ENCODE measurements around the gene RHNO1.

Gene RHNO1, protein sequence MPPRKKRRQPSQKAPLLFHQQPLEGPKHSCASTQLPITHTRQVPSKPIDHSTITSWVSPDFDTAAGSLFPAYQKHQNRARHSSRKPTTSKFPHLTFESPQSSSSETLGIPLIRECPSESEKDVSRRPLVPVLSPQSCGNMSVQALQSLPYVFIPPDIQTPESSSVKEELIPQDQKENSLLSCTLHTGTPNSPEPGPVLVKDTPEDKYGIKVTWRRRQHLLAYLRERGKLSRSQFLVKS

GRCh38 chr12:2877047-2877952 is at the start of gene RHNO1, which contains the start of gene FOXM1:
Gene RHNO1, plus strand, starts transcription at chr12:2877223. Its CDS starts 8,144 bp downstream, at chr12:2885367.
Gene FOXM1, minus strand, starts transcription at chr12:2877174. Its CDS starts 2,696 bp downstream, at chr12:2874478.
- peak; percentile 89 for DNase-seq (ENCODE audit: low spot score)

DNA sequence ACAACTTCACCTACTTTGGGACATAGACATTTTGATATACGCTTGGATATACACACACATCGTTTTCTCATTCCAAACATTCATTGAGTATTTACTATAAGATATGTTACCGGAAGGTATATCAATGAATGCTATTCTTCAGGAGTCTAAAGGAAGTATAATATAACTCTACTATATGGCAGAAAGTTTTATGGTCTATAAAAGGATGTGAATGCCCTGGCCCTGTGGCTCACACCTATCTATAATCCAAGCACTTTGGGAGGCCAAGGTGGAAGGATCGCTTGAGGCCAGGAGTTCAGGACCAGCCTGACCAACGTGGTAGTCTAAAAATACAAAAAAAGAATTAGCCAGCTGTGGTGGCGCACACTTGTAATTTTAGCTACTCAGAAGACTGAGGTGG is 47.7 kb upstream of the RHNO1 start:
- no peak for DNase-seq (ENCODE audit: low spot score)

GRCh38 chr12:2832550-2833127 is 44.4 kb upstream of the RHNO1 start:
- DNase-seq (ENCODE audit: low spot score): no peak

- DNase-seq (ENCODE audit: low spot score): no peak
These were observed 43.7 kb upstream of the RHNO1 start for GRCh38 chr12:2833327-2833726.

DNA sequence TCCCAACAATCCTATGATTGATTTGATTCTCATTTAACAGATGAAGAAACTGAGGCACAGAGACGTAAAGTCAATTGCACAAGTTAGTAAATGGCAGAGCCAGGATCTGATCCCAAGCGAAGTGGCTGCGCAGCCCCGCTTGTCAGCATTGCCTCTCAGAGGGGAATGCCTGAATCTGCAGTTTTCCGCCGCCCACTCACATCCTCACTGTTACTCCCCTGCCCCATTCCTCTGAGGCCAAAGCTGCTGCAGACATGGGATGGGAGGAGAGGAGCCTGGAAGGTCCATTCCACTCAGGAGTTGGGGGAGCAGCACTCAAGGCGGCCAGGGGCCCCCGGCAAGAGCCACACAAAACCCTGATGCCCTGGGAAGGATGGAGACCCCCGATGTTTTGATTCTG is 43.2 kb upstream of the RHNO1 start:
- DNase-seq (ENCODE audit: low spot score): no peak

DNA sequence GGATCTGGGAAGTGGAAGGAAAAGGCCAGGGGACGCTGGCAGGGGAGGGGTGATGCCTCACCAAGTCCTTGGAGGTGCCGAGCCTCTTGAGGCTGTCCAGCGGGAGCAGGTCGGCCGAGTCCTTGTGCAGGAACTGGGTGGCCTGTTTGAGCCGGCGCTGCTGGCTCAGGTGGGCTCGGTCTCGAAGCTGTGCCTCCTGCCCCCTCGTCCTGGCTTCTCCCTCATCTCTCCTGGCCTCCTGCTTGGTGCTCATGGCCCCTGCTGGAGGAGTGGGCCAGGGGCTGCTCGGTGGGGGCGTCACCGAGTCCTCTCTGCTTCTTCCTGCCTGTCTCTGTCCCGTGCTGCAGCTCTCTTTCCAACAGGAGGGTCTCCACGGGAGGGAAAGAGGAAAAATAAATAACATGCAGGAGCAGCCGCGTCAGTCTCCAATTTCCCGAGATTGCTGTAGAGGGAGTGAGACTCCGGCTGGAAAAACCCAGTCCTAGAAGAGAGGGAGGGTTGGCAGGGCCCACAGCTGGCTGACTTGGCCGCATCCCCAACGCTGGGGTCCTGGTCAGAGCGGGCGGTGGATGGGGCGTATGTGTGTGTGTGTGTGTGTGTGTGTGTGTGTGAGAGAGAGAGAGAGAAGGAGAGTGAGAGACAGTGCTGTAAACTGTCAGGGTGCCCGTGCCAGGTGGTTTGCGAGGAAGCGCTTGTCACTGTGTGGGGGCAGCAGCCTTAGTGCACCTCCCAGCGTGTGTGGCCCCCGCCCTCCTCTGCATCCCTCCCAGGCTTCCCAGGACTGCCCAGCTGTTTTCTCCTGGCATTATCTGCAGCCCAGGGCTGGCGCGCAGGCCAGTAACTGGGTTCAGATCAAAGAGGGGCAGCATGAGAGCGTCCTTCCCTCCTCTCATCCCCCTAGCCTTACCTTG is 42.2 kb upstream of the RHNO1 start, which contains the start of gene NRIP2:
TSS of gene NRIP2 (minus strand) at position 455 of the 911 bp plus-strand sequence. CDS start at position 403, 52 bp downstream.
- no peak for DNase-seq (ENCODE audit: low spot score)

GRCh38 chr12:2835691-2836403 is 41.2 kb upstream of the RHNO1 start:
- no peak for DNase-seq (ENCODE audit: low spot score)

GRCh38 chr12:2836574-2836973 is 40.4 kb upstream of the RHNO1 start:
- no peak for DNase-seq (ENCODE audit: low spot score)

DNA sequence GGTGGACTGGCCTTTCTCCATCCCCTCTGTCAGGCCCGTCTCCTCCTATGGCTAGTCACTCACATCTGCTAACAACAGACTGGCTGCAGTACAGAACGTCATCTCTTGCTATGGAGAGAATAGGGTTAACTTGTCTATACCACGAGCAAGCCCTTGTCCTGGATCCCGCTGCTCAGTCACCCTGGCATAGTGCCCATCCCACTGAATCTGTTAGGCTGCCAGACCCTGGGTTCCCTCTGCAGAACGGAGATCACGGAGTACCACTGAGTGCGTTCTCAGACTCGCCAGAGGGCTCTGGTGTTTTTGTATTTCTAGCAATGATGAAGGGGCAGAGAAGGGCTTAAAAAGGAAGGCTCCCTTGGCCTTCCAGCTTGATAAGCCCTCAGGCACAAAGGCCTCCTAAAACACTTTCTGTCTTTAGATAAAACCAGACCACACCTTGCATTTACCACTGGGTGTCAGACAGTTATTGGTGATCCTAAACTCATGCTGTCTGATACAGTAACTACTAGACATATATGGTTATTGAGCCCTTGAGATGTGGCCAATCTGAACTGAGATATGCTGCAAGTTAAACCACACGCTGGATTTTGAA is 35.9 kb upstream of the RHNO1 start:
- DNase-seq (ENCODE audit: low spot score): no peak

GRCh38 chr12:2842948-2843347 is 34.1 kb upstream of the RHNO1 start:
- DNase-seq (ENCODE audit: low spot score): no peak

- no peak for DNase-seq (ENCODE audit: low spot score)
These were observed 32.2 kb upstream of the RHNO1 start for GRCh38 chr12:2844786-2845185.

DNA sequence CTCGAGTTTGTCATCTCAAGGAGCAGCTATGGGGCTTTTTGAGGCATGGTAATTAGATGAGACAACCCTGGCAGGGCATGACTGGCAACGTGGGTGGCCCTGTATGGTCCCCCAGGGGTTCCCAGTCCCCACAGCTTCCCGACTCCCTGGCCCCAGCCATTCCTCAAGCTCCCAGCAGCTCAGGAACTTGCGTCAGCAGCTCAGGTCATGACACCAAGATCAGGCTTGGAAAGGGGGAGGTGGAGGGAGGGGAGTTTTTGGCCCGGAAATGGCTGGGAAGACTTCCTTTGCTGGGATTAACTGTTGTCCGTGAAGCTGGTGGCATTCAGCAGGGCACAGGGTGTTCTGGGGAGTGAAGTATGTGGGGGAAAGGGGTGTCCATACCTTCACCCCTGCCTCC is 31.7 kb upstream of the RHNO1 start:
- no peak for DNase-seq (ENCODE audit: low spot score)

- DNase-seq (ENCODE audit: low spot score): no peak
These were observed 25.1 kb upstream of the RHNO1 start for GRCh38 chr12:2851931-2852330.

DNA sequence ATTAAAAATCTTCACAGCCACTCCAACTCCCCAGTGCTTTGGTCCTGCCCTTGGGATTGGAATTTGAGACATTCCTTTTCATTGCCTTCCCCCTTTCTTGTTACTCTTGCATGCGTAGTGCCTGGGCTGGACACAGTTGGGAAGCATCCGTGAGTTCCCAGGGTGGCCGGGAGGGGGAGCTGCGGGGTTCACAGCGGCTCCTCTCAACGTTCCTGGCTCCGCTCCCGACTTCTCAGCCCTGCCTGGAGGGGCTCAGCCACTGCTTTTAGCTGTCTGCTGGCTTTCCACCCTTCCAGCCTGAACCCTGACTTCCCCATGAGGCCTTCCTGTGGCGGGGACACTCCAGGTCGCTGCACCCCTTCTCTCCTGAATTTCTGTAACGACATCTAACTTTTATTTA is 23.4 kb upstream of the RHNO1 start:
- peak; percentile 90 for DNase-seq (ENCODE audit: low spot score)

- no peak for DNase-seq (ENCODE audit: low spot score)
These were observed 22.2 kb upstream of the RHNO1 start for GRCh38 chr12:2854669-2855453.

- no peak for DNase-seq (ENCODE audit: low spot score)
These were observed 21.5 kb upstream of the RHNO1 start for GRCh38 chr12:2855546-2855945.

DNA sequence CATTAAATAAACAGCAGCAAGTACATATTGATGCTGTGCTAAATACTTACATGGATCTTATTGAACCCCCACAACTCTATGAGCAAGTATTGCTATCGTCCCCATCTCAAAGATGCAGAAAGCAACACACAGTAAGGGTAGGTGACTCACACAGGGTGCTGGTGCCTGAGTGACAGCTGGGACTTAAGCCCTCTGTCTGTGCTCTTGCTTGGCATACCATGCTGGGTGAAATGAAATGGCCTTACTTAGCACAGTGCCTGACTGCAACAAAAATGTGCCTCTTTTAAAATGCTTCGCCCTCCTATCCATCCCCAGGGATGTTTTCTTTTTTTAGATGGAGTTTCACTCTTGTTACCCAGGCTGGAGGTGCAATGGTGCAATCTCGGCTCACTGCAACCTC is 21.0 kb upstream of the RHNO1 start:
- no peak for DNase-seq (ENCODE audit: low spot score)

- DNase-seq (ENCODE audit: low spot score): no peak
These were observed 20.0 kb upstream of the RHNO1 start, which contains the start of gene TEX52 for GRCh38 chr12:2857021-2857431. Gene TEX52, minus strand, starts transcription at chr12:2857039. Its CDS starts 13 bp downstream, at chr12:2857026.

DNA sequence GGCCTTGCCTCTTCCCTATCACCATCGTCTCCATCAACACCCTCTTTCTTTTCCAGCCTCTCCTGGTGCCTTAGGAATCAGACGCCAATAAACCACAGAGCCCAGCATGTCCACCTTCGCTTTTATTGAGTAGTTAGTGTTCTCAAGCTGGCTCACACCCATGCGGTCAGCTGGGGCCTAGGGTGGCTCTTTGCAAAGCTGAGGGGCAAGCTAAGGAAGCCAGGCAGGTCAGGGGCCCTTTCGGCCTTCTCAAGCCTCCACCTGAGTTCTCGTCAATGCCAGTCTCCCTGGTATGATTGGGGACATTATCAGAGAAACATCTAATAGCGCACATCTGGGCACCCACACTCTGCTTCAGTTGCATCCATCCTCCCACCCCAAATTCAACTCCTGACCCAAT is 19.4 kb upstream of the RHNO1 start:
- no peak for DNase-seq (ENCODE audit: low spot score)

DNA sequence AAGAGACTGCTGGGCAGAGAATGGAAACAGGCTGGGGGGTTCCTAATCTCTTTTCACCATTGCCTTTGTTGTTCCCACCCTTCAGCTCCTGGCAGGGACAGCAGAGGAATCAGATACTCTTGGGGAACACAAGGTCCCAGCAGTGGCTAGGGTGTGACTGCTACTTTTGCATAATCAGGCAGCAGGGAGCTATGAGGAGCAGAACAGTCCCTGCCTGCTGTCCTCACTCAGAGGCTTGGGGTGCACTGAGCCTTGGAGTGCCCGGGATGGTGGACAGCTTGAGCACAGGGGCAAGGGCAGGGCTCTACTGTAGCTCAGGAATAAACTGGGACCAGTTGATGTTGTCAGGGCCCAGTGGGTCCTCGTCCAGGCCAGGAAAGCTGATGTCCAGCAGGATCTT is 18.7 kb upstream of the RHNO1 start:
- DNase-seq (ENCODE audit: low spot score): no peak

Measured in HuH-7 (cell line).